K562 (cell line): ENCODE data around the gene PTPMT1. TPM values are rescaled to one million over a fixed set of nuclear protein-coding genes. Genes with fewer than 3 reads are reported as not detected.

Experiments used
- EGR1 ChIP-seq: fragments of 450-650 bp; conservative IDR thresholded peaks from 2 replicates; pipeline ENCODE4 v1.6.1; 2017; ENCODE audit warnings: mild to moderate bottlenecking
- EHMT2 ChIP-seq: fragments of 450-650 bp; IDR thresholded peaks from 2 replicates; pipeline ENCODE4 v1.6.1; 2018; ENCODE audit warnings: antibody characterized with exemption
- FOXP4 ChIP-seq: sonication (generic); formaldehyde crosslinking; IDR thresholded peaks from 2 replicates; pipeline ENCODE4 v1.8.0; 2022; ENCODE audit warnings: mild to moderate bottlenecking, missing genetic modification reagents, borderline replicate concordance
- MAFK ChIP-seq: IDR thresholded peaks from 2 replicates; pipeline ENCODE4 v1.6.1; 2011; ENCODE audit warnings: low read length, improper control_type of control experiment
- MBD2 ChIP-seq: sonication (generic); IDR thresholded peaks from 2 replicates; pipeline ENCODE4 v1.6.1; 2016; ENCODE audit warnings: low read depth, borderline replicate concordance
- NFIC ChIP-seq: fragments of 450-650 bp; IDR thresholded peaks from 2 replicates; pipeline ENCODE4 v1.6.1; 2017; ENCODE audit warnings: mild to moderate bottlenecking, inconsistent platforms
- NR0B1 ChIP-seq: fragments of 450-650 bp; IDR thresholded peaks from one replicate; pipeline ENCODE4 v1.6.1; 2018; ENCODE audit warnings: mild to moderate bottlenecking, moderate library complexity; ENCODE audit not compliant: partially characterized antibody
- SETDB1 ChIP-seq: IDR thresholded peaks from one replicate; pipeline ENCODE4 v1.6.1; 2012; ENCODE audit warnings: low read length, control low read depth, inconsistent platforms
- SMAD2 ChIP-seq: fragments of 150-350 bp; IDR thresholded peaks from 2 replicates; pipeline ENCODE4 v1.6.1; 2014; ENCODE audit warnings: low read depth, mild to moderate bottlenecking, low read length
- U2AF2 ChIP-seq: fragments of 200-400 bp; formaldehyde crosslinking; optimal IDR thresholded peaks from 2 replicates; pipeline ENCODE3; 2017; ENCODE audit warnings: low read depth, mild to moderate bottlenecking, low read length
- ZNF444 ChIP-seq: fragments of 250-450 bp; sonication (Bioruptor Pico); IDR thresholded peaks from 2 replicates; pipeline ENCODE4 v1.4.0; 2020; ENCODE audit warnings: mild to moderate bottlenecking, moderate library complexity
- ZNF511 ChIP-seq: sonication (generic); formaldehyde crosslinking; IDR thresholded peaks from 2 replicates; pipeline ENCODE4 v1.8.0; 2022; ENCODE audit warnings: mild to moderate bottlenecking, missing genetic modification reagents
- ZNF699 ChIP-seq: fragments of 250-450 bp; sonication (Bioruptor Pico); IDR thresholded peaks from 2 replicates; pipeline ENCODE4 v1.8.0; 2021; ENCODE audit warnings: mild to moderate bottlenecking, moderate library complexity; ENCODE audit not compliant: insufficient replicate concordance
- ZNF766 ChIP-seq: fragments of 200-800 bp; sonication (Bioruptor generic); conservative IDR thresholded peaks from 2 replicates; pipeline ENCODE4 v1.6.1; 2016; ENCODE audit warnings: missing genetic modification characterization, missing compliant biosample characterization
- polyA plus RNA-seq, 8 experiments: library from polyadenylated mRNA; depleted of rRNA in 4 of 8; stranded (reverse) in 5 of 8; unstranded in 3 of 8; fragments of >200 nt; fragmentation: Nextera tagmentation in 2 of 8; fragmentation: Illumina TruSeq in 1 of 8; extraction: Ambion mirVana in 2 of 8; extraction: Trizol in 1 of 8; gene quantifications; 2 replicates each; pipeline versions ENCODE4 v1.2.1 to v1.2.3, GENCODE V29; 2011 to 2014; ENCODE audit warnings: inconsistent platforms in 1 of 8, missing spikeins in 1 of 8
- total RNA-seq, 7 experiments: library from RNA; depleted of rRNA in 6 of 7; stranded (reverse); fragments of >200 nt in 6 of 7; fragmentation: Illumina TruSeq in 2 of 7; extraction: Trizol in 2 of 7; gene quantifications; 2 replicates each; pipeline versions ENCODE4 v1.2.1 to v1.2.3, GENCODE V29; 2011 to 2021; ENCODE audit warnings: low replicate concordance in 1 of 7
- TF ChIP-seq, protein P1 (sequence below): fragments of 200-800 bp; sonication (Bioruptor generic); IDR thresholded peaks from 2 replicates; pipeline ENCODE4 v1.6.1; 2016; ENCODE audit warnings: missing genetic modification characterization, missing compliant biosample characterization
- TF ChIP-seq, protein P2 (sequence below): fragments of 150-350 bp; conservative IDR thresholded peaks from 2 replicates; pipeline ENCODE4 v1.6.1; 2014; ENCODE audit warnings: low read length

PTPMT1 gene
- total and polyA plus RNA-seq, 9 of the 15 experiments (the other 6 are each of a cell fraction or from before 2014, with no cell fraction given) = 10.4 to 140 (median 67.2) TPM

- TF ChIP-seq ZNF766 (no peak), ZNF511 (no peak; the same call in 1 of the 2 replicates), MBD2 (no peak), MAFK (no peak), NR0B1 (no peak), ZNF444 (CRISPR knock-in tag) (no peak), EHMT2 (no peak), SMAD2 (no peak), U2AF2 (no peak), ZNF699 (CRISPR knock-in tag) (no peak), SETDB1 (no peak), EGR1 (no peak), NFIC (peak; percentile 26), FOXP4 (no peak)
- TF ChIP-seq, protein P1, sequence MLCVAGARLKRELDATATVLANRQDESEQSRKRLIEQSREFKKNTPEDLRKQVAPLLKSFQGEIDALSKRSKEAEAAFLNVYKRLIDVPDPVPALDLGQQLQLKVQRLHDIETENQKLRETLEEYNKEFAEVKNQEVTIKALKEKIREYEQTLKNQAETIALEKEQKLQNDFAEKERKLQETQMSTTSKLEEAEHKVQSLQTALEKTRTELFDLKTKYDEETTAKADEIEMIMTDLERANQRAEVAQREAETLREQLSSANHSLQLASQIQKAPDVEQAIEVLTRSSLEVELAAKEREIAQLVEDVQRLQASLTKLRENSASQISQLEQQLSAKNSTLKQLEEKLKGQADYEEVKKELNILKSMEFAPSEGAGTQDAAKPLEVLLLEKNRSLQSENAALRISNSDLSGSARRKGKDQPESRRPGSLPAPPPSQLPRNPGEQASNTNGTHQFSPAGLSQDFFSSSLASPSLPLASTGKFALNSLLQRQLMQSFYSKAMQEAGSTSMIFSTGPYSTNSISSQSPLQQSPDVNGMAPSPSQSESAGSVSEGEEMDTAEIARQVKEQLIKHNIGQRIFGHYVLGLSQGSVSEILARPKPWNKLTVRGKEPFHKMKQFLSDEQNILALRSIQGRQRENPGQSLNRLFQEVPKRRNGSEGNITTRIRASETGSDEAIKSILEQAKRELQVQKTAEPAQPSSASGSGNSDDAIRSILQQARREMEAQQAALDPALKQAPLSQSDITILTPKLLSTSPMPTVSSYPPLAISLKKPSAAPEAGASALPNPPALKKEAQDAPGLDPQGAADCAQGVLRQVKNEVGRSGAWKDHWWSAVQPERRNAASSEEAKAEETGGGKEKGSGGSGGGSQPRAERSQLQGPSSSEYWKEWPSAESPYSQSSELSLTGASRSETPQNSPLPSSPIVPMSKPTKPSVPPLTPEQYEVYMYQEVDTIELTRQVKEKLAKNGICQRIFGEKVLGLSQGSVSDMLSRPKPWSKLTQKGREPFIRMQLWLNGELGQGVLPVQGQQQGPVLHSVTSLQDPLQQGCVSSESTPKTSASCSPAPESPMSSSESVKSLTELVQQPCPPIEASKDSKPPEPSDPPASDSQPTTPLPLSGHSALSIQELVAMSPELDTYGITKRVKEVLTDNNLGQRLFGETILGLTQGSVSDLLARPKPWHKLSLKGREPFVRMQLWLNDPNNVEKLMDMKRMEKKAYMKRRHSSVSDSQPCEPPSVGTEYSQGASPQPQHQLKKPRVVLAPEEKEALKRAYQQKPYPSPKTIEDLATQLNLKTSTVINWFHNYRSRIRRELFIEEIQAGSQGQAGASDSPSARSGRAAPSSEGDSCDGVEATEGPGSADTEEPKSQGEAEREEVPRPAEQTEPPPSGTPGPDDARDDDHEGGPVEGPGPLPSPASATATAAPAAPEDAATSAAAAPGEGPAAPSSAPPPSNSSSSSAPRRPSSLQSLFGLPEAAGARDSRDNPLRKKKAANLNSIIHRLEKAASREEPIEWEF (CRISPR knock-in tag) = no peak
- TF ChIP-seq, protein P2, sequence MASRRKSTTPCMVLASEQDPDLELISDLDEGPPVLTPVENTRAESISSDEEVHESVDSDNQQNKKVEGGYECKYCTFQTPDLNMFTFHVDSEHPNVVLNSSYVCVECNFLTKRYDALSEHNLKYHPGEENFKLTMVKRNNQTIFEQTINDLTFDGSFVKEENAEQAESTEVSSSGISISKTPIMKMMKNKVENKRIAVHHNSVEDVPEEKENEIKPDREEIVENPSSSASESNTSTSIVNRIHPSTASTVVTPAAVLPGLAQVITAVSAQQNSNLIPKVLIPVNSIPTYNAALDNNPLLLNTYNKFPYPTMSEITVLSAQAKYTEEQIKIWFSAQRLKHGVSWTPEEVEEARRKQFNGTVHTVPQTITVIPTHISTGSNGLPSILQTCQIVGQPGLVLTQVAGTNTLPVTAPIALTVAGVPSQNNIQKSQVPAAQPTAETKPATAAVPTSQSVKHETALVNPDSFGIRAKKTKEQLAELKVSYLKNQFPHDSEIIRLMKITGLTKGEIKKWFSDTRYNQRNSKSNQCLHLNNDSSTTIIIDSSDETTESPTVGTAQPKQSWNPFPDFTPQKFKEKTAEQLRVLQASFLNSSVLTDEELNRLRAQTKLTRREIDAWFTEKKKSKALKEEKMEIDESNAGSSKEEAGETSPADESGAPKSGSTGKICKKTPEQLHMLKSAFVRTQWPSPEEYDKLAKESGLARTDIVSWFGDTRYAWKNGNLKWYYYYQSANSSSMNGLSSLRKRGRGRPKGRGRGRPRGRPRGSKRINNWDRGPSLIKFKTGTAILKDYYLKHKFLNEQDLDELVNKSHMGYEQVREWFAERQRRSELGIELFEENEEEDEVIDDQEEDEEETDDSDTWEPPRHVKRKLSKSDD = no peak
These were observed at the start of gene PTPMT1 (continued) for GRCh38 chr11:47565340-47566148.
